HUES48 (cell line): ENCODE measurements around the gene ATG2B.

Source experiments
- H3K27ac ChIP-seq: one replicate; pipeline ENCODE4 v1.7.0; 2013; ENCODE audit warnings: low read depth, low read length, inconsistent platforms
- H3K27me3 ChIP-seq: 2 replicates; pipeline ENCODE4 v1.6.1; 2013; ENCODE audit warnings: mild to moderate bottlenecking, low read length; ENCODE audit not compliant: control insufficient read depth, insufficient read depth
- H3K36me3 ChIP-seq: 2 replicates; pipeline ENCODE4 v1.6.1; 2013; ENCODE audit warnings: low read length; ENCODE audit not compliant: control insufficient read depth, insufficient read depth
- H3K4me1 ChIP-seq: 2 replicates; pipeline ENCODE4 v1.6.1; 2013; ENCODE audit warnings: mild to moderate bottlenecking, low read length; ENCODE audit not compliant: control insufficient read depth, insufficient read depth
- H3K4me3 ChIP-seq: 2 replicates; pipeline ENCODE4 v1.5.1; 2013; ENCODE audit warnings: mild to moderate bottlenecking, low read depth, low read length
- H3K9ac ChIP-seq: 2 replicates; pipeline ENCODE4 v1.6.1; 2013; ENCODE audit warnings: mild to moderate bottlenecking, low read depth, low read length, moderate library complexity
- H3K9me3 ChIP-seq: 2 replicates; pipeline ENCODE4 v1.6.1; 2013; ENCODE audit warnings: low read length; ENCODE audit not compliant: control insufficient read depth, insufficient read depth

Gene ATG2B

DNA sequence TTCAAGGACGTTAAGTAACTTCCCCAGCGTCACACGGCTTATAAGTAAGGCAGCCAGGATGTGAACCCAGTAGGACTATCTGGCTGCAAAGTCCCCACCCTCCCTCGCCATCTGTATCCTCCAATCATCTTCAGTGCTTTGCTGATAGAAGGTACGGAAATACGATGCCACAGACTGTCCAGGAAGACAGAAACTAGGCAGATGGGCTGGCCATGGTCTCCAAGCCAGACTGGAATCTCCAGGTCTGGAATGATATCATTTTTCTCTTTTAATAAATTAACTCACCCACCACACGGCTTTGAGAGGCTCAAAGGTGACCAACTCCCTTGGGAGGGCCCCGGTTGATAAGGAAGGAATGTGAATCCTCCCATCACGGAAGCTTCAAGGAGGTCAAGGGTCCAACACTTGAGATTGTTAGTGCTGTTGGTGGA, 123.4 kb downstream of the ATG2B start:
- H3K4me1 ChIP-seq: peaks cover 2% of the 10 kb centered on the region; the same call in 1 of the 2 replicates
- no peak overlapping the region for H3K9ac ChIP-seq
- H3K9me3 ChIP-seq: peaks cover 7% of the 10 kb centered on the region; the same call in 1 of the 2 replicates
- H3K36me3 ChIP-seq: no peaks in the 10 kb centered on the region
- H3K27ac ChIP-seq: no peak overlapping the region
- no peaks in the 10 kb centered on the region for H3K27me3 ChIP-seq
- H3K4me3 ChIP-seq: no peak overlapping the region

DNA sequence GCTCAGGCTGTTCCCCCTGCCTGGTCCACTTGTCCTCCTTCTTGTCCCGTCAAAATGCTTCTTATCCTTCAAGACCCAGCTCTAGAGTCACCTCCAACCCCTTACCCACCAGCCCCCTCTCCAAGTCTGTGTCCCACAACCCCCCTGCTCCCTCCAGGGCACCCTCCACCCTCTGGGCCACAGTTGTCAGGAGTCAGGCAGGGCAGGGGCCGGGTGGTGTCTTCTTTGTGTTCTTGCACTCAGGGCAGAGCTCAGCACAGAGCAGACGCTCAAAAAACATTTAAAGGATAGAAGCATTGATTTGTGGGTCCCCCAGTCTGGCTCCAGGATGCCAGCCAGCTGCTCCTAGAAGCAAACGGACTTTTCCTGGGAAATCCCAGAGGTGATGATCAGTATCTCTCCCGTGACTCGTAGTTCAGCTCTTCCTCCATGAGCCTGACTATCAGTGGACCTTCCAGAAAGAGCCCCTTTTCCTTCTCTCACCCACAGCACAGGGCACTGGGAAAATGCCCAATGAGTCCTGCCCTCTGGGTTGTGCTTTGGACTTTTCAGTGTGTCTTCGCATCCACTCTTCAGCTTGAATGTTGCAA, 124.4 kb downstream of the ATG2B start:
- Histone ChIP-seq H3K4me1 (peaks cover 2% of the 10 kb centered on the region; the same call in 1 of the 2 replicates), H3K27me3 (no peaks in the 10 kb centered on the region), H3K27ac (no peak overlapping the region), H3K4me3 (no peak overlapping the region), H3K36me3 (no peaks in the 10 kb centered on the region), H3K9ac (no peak overlapping the region), H3K9me3 (peaks cover 7% of the 10 kb centered on the region; the same call in 1 of the 2 replicates)

DNA sequence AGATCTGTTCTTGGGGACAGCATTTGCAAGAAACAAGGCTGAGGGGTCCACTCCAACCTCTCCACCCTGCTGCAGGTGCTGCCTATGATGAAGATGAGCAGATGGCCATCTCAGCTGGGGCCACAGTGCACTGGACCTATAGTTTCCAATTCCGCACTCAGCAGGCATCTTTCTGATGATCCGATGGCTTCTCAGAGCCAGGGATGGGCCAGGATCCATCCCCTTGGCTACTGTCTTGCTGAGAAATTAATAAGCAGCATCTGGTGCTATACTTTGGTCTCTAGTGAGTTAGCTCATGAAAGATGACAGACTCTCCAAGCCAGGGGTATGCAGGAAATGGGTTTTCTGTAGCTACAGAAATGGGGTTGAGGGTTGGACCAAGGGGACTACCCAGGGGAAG, 125.5 kb downstream of the ATG2B start:
- peaks cover 2% of the 10 kb centered on the region; the same call in 1 of the 2 replicates for H3K4me1 ChIP-seq
- H3K36me3 ChIP-seq: no peaks in the 10 kb centered on the region
- no peak overlapping the region for H3K4me3 ChIP-seq
- no peaks in the 10 kb centered on the region for H3K27me3 ChIP-seq
- H3K9ac ChIP-seq: no peak overlapping the region
- H3K9me3 ChIP-seq: peaks cover 4% of the 10 kb centered on the region; the same call in 1 of the 2 replicates
- no peak overlapping the region for H3K27ac ChIP-seq

DNA sequence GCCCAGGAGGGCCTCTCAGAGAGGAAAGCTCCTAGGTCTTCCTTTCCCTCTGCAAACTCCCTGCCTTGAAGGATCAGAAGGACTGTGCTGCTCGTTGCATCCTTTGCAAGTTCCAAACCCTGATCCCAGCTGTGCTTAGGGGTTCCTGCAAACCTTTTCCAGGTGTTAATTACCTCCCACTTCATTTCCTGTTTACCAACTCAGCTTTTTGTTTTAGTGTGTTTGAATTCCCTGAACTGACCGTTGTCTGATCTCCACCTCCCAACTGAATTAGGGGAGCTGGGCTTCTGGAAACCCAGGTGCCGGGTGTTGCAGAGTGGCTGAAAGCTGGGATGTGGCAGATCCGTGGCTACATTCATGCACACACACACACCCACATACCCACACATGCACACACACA, 127.7 kb downstream of the ATG2B start:
- Histone ChIP-seq H3K27ac (no peak overlapping the region), H3K27me3 (no peaks in the 10 kb centered on the region), H3K36me3 (no peaks in the 10 kb centered on the region), H3K9me3 (no peaks in the 10 kb centered on the region), H3K9ac (no peak overlapping the region), H3K4me1 (peaks cover 2% of the 10 kb centered on the region; the same call in 1 of the 2 replicates), H3K4me3 (no peak overlapping the region)

DNA sequence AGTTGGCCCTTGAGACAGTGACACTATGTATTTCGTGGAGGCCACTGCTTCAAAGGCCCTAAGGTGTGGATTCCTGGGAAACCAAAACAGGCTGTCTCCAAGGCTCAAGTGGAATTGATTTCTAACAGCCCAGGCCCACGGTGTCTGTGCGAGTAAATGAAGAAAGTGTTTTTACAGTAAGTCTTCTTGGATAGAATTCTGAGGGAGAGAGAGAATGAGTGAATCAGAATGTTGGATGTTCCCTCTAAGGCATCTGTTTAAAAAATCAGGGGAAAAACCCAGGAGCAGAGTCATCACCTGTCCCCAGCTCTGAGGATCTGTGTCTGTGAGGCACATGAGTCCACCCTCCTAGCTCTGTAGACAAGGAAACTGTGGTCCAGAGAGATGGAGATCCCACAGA, 129.5 kb downstream of the ATG2B start:
- no peaks in the 10 kb centered on the region for H3K9me3 ChIP-seq
- peaks cover 2% of the 10 kb centered on the region; the same call in 1 of the 2 replicates for H3K4me1 ChIP-seq
- H3K4me3 ChIP-seq: no peak overlapping the region
- H3K9ac ChIP-seq: no peak overlapping the region
- no peak overlapping the region for H3K27ac ChIP-seq
- H3K36me3 ChIP-seq: no peaks in the 10 kb centered on the region
- H3K27me3 ChIP-seq: no peaks in the 10 kb centered on the region

DNA sequence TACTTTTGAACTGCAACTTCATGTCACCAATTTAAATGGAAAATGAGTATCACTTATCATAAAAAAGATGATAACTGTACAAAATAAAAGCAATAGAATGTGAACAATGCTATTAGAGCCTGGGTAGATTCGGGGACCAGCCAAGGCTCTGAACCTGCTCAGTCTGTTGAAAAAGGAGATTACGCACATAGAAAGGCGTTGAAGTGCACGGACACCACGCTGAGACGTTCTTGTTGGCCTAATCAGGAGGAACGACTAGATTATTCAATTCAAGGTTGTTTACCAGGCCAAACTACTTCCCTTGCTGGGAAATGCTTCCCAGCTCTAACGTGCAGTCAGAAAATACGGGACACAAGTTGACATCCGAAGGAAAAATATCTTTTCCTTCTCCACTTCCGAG, 130.6 kb downstream of the ATG2B start:
- H3K4me1 ChIP-seq: peaks cover 2% of the 10 kb centered on the region; the same call in 1 of the 2 replicates
- H3K27ac ChIP-seq: no peak overlapping the region
- H3K36me3 ChIP-seq: no peaks in the 10 kb centered on the region
- H3K9ac ChIP-seq: no peak overlapping the region
- H3K27me3 ChIP-seq: no peaks in the 10 kb centered on the region
- no peaks in the 10 kb centered on the region for H3K9me3 ChIP-seq
- no peak overlapping the region for H3K4me3 ChIP-seq

DNA sequence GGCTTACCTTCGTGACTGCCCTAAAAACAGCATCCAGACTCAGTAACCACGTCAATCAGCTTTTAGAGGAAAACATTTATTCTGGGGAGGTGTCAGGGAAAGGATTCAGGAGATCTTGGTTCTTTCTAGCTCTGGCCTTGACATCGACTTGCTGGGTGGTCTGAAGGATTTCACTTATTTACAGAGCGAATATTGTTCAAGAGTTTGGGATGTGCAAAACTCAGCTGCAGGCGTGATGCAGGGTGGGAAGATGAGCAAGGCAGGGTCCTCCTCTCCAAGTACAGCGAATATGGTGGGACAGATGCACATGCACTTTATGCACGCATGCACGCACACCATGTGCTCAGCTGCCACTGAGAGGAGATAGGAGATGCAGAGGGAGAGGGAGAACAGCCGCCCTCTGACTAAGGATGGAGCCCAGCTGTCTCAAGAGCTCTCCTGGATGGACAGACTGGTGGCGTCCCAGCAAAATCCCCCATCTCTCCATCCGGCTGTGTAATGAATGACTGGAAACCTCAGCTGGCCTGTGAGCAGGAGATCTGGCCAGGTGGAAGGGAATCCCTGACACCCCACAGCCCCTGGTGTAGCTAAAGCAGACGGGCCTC, 131.5 kb downstream of the ATG2B start:
- Histone ChIP-seq H3K4me3 (no peak overlapping the region), H3K9me3 (no peaks in the 10 kb centered on the region), H3K27me3 (no peaks in the 10 kb centered on the region), H3K4me1 (peaks cover 2% of the 10 kb centered on the region; the same call in 1 of the 2 replicates), H3K9ac (no peak overlapping the region), H3K36me3 (no peaks in the 10 kb centered on the region), H3K27ac (no peak overlapping the region)

DNA sequence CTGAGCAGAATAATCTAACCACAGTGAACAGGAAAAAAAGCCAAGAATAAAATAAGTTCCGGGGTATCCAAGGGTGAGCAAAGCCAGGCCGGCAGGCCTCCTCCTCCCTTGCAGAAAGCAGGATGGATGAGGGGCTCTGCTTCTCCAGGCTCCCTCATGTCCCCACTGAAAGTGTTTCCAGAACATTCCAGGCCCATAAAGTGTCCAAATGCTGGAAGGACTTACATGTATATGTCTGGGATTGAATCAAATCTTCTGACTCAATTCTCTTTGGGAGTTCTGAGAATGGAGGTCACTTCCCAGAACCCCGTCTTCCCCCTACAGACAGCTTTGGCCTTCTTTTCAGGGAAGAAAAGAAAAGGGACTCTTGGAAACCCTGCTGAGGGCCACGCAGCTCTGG, 132.1 kb downstream of the ATG2B start:
- Histone ChIP-seq H3K4me1 (peaks cover 3% of the 10 kb centered on the region; the same call in 1 of the 2 replicates), H3K36me3 (no peaks in the 10 kb centered on the region), H3K27me3 (no peaks in the 10 kb centered on the region), H3K9me3 (no peaks in the 10 kb centered on the region), H3K9ac (no peak overlapping the region), H3K27ac (no peak overlapping the region), H3K4me3 (no peak overlapping the region)

DNA sequence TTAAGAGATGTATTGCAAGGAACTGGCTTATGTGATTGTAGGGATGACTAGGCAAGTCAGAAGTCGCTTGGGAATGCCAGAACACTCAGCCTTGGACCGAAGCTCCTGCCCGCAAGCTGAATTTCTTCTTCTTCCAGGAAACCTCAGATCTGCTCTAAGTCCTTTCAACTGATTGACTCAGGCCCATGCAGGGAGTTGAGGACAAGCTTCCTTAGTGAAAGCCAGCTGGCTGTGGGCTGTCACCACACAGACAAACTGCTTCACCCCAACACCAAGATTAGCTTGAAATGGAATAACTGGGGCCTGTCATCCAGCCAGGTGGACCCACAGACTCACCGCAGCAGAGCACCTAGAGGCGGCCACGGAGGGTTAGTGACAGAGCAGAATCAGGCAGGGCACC, 133.8 kb downstream of the ATG2B start:
- no peaks in the 10 kb centered on the region for H3K36me3 ChIP-seq
- no peaks in the 10 kb centered on the region for H3K9me3 ChIP-seq
- no peak overlapping the region for H3K4me3 ChIP-seq
- H3K27ac ChIP-seq: no peak overlapping the region
- no peak overlapping the region for H3K9ac ChIP-seq
- peaks cover 3% of the 10 kb centered on the region; the same call in 1 of the 2 replicates for H3K4me1 ChIP-seq
- H3K27me3 ChIP-seq: no peaks in the 10 kb centered on the region
